GM18907 (cell line): ENCODE results near the gene ILF2.
A peak's percentile ranks its signal among the peaks of the same experiment; 100 is the strongest.

Experiments used
- ATAC-seq: cut with Tn5 transposase; IDR thresholded peaks from one replicate; pipeline ENCODE4 v1.9.1; 2021; ENCODE audit warnings: mild to moderate bottlenecking, moderate library complexity; ENCODE audit not compliant: unreplicated experiment

The ILF2 gene

GRCh38 chr1:153628638-153629342 is 42.0 kb downstream of the ILF2 start:
- ATAC-seq, result no peak

DNA sequence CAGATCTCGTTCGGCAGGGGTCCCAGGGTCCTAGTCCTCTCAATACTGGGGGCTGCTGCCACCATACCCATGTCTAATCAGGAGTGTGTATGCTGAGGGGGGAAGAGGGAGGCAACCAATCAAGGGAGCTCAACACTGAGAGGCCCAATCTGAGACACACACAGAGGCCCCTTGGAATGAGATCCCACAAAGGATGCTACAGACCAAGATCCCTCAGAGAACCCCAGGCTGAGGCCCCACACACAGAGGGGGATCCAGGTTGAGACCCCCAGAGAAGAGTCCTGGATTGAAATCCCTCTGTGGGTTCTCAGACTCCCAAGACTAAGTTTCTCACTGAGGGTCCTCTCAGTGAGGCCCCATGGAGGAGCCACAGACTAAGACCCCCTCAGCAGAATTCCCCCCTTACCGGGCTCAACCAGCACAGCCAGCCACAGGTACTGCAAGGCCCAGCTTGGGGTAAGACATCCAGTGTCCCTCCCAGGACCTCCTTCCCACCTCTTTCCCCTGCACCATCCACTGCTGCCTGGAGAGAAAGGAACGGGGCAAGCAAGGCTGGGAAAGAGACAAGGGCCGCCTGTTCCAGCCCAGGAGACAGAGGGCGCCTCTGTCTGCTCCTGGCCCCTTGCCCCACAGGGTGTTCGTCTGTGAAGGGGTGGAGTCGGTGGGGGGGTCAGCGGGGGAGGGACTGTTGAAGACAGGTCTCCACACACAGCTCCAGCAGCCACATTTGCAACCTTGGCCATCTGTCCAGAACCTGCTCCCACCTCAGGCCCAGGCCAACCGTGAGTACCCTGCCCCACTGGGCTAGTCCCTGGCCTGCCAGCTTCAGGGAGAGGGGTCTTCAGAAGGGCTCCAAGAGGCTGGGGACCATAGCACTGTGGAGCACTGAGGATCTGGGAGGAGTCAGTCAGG is 42.8 kb downstream of the ILF2 start, which contains the start of gene S100A1:
Gene S100A1 (plus strand): TSS at position 720 of the 912 bp plus-strand sequence. CDS start 2,088 bp downstream, outside the sequence.
- no peak for ATAC-seq

GRCh38 chr1:153626904-153627714 is 43.7 kb downstream of the ILF2 start, which contains the start of gene S100A13:
TSS of gene S100A13 (minus strand) at chr1:153627505. CDS start at chr1:153626472, 1,033 bp downstream.
- ATAC-seq, result no peak

DNA sequence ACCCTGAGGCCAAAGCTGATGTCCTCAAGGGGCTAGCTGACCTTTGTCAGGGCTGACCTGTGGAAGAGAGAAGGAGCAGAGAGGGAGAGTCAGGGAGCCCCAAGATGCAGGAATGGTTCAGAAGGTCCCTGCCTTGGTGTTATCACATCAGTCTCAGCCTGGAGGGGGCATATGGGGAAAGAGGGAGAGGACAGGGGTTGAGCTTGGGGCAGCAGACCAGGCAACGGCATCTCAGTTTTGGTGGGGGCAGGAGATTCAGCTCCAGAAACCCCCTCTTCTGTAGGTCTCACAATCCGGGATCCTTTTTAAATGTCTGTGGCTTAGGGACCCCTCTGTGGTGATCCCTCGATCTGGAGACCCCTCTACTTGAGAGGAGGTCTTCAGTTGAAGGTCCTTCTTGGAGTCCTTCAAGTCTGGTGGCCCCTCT is 44.3 kb downstream of the ILF2 start:
- ATAC-seq, result no peak

- no peak for ATAC-seq
Measured at GRCh38 chr1:153624965-153625611, 45.7 kb downstream of the ILF2 start.

GRCh38 chr1:153623101-153623500 is 47.7 kb downstream of the ILF2 start:
- ATAC-seq, result no peak

DNA sequence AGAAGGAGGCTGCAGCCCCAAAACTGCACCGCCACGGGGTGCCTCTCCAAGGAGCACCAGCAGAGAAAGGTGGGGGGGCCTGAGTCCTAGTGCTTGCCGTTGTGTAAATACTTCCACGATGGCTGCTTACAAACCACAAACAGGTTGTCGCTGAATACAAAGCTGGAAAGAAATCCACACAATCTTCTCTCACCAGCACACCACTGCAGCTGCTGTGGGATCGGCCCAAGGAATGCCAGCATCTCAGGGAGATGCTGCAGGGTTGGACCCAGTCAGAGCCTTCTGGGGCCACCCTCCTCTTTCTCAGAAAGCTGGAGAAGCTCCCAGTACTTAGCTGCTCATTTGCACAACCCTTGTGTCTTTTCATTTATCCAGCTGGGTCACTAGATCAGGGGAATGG is 51.6 kb downstream of the ILF2 start:
- ATAC-seq, result no peak

DNA sequence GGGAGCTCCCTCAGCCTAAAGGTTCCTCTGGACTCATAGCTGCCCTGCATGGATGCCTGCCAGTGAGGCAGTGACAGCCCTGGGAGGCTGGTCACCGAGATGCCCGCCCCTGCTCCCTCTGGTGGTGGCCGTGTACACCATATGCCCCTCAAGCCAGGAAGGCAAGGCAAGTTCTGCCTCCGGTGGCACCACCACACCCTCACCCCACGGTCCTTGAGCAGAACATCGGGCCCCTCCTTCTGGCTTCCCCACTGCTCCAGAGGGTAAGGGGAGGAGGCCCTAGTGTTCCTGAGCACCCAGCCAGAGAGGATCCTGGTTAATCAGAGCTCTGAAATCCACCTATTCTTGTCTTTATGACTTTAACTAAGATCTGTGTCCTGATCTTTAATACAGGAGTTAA is 53.1 kb downstream of the ILF2 start:
- peak; percentile 85 for ATAC-seq

DNA sequence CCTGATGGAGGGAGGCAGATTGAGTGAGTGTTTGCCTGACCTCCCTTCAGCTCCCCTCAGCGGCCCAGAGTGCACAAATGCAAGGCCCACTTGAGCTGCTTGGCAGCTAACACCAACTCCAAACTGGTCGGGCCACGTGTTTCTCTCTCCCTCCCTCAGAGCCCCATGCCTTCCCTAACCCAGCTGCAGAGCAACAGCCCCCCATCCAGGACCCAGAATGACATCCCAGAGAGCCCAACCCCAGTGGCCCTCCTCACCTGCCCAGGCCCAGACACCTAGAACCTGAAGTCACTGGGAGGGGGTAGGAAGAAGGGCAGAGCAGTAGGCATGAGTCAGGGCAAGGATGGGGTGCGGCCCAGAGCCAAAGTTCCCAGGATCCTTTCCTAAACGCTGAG is 53.9 kb downstream of the ILF2 start:
- ATAC-seq, result no peak

GRCh38 chr1:153616144-153616916 is 54.5 kb downstream of the ILF2 start, which contains the start of gene S100A14:
TSS of gene S100A14 (minus strand) at chr1:153616325. CDS start at chr1:153615858, 467 bp downstream.
- no peak for ATAC-seq

DNA sequence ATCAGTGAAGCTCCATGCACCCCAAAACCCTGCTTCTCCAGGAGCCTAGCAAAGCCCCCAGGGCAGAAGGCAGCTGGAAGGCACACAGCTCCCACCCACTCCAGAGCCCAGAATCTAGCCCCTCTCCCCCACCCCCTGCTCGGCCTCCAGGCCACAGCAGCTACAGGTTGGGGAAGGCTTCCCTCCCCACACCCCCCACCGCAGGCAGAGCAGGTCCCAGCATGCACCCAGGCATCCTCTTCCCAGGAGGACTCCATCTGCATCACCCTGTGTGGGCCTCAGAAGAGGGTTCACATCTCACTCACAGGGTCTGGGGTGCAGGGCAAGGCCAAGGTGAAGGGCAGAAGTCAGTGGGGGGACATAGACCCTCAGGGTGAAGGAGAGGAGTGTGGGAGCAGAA is 55.4 kb downstream of the ILF2 start:
- no peak for ATAC-seq

DNA sequence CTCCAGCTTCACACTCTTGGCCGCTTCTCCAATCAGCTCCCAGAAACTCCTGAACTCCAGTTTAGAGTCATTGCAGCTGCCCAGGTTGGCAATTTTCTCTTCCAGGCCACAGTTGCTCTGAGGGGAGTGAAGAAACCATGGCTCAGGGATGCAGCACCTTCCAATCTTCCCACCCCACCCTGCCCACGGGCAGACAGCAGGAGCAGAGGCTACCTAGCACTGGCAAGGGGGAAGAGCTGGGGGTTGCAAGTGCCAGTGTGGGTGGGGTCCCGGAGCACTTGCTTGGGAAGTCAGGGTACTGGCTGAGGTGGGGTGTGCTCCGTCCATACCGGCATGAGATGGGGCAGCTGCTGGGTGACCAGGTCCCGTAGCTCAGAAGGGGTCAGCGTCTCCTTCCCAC is 55.9 kb downstream of the ILF2 start:
- ATAC-seq, result no peak

DNA sequence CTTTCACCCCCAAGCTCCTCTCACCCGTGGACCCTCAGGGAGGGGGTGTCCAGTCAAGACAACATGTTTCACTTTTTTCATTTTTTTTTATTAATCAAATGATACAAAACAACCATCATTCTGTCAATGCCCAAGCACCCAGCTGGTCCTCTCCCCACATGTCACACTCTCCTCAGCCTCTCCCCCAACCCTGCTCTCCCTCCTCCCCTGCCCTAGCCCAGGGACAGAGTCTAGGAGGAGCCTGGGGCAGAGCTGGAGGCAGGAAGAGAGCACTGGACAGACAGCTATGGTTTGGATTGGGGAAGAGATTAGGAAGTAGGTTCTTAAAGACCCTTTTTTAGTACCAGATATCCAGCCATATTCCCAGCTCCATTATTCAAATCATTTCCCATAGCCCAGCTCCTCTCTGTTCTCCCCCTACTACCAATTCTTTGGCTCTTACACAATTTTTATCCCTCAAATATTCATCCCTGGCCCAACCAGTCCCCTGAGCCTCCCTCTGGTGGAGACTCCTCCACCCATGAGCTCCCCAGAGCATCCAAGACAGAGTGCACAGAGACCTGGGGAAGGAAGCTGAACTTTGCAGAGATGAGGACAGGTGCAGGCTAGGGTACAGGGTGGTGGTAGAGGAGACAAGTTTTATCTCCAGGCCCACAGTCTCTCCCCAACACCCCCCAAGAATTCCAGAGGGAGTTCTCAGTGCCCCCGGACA is 56.4 kb downstream of the ILF2 start:
- ATAC-seq, result no peak

DNA sequence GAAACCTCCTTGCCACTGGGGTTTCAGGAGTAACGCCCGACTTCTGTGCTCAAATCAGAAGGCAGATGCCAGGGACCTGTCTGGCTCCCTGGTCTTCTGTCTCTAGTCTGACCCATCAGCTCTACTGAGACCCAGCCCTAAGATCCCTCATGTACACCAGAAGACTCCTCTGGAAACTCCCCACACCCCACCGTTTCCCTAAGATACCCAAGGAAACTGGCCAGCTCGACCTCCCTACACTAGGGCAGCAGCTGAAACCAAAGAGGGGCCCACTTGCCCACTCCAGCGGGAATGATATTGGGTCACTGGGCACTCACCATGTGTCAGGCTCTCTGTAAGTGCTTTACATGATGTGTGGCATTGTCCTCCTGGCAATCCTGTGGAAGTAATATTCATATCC is 57.4 kb downstream of the ILF2 start:
- no peak for ATAC-seq

GRCh38 chr1:153612755-153613331 is 58.0 kb downstream of the ILF2 start, which contains the start of gene S100A16:
TSS of gene S100A16 (minus strand) at chr1:153613137. CDS start at chr1:153608151, 4,986 bp downstream.
- ATAC-seq, result no peak

DNA sequence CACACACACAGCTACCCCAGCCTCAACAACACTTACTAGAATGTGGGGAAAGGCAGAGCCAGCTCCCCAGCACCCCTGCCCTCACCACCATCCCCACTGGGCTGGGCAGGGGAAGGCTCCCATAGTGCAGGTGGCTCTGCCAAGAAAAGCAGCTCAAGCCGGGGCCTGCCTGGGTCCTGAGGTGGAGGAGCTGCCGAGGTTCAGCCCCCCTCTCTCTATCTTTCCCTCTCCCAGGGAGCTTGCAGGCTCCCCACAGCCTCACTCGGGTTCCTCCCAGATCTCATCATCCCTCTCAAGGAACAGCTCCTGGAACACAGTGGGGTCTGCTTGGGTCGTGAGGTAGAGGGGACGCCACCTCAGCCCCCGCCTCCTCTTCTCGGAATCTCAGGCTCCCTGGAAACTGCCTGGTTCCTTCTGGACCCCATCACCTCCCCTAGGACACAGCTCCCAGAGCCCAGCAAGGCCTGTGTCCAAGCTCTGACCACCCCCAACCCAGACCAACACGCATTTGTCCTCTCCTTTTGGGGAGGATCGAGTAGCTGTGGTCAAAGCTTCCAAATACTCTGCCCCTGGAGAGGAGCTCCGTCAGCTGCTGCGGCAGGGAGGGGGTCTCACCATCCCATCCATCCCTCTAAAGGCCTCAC is 58.6 kb downstream of the ILF2 start:
- ATAC-seq, result no peak
